HG02678 (cell line): ENCODE data around the gene LRRC45.
A peak's percentile ranks its signal among the peaks of the same experiment; 100 is the strongest.

Experiments
- ATAC-seq: cut with Tn5 transposase; IDR thresholded peaks from one replicate; pipeline ENCODE4 v1.9.1; 2021; ENCODE audit warnings: mild to moderate bottlenecking, moderate library complexity; ENCODE audit not compliant: unreplicated experiment

Gene LRRC45

GRCh38 chr17:82060614-82061013, 37.5 kb downstream of the LRRC45 start:
- ATAC-seq: no peak

GRCh38 chr17:82061047-82061925, 38.2 kb downstream of the LRRC45 start:
- ATAC-seq: no peak

- ATAC-seq: no peak
Measured at GRCh38 chr17:82062076-82062983, 39.2 kb downstream of the LRRC45 start.

- ATAC-seq: no peak
Measured at GRCh38 chr17:82062984-82063368, 39.9 kb downstream of the LRRC45 start.

GRCh38 chr17:82063424-82064415, 40.6 kb downstream of the LRRC45 start:
- ATAC-seq: no peak

GRCh38 chr17:82064433-82065192, 41.5 kb downstream of the LRRC45 start:
- ATAC-seq: no peak

- peak; percentile 10 for ATAC-seq
Measured at GRCh38 chr17:82065193-82065637, 42.1 kb downstream of the LRRC45 start.

- peak; percentile 80 for ATAC-seq
Measured at GRCh38 chr17:82065638-82066303, 42.7 kb downstream of the LRRC45 start, which contains the start of gene DUS1L. Gene DUS1L (minus strand): TSS chr17:82065804. CDS start chr17:82065059, 745 bp downstream.

GRCh38 chr17:82070611-82071010, 47.5 kb downstream of the LRRC45 start:
- ATAC-seq: no peak

GRCh38 chr17:82072827-82073226, 49.7 kb downstream of the LRRC45 start:
- no peak for ATAC-seq

- no peak for ATAC-seq
Measured at GRCh38 chr17:82073446-82073845, 50.3 kb downstream of the LRRC45 start.

GRCh38 chr17:82076018-82076784, 53.1 kb downstream of the LRRC45 start:
- no peak for ATAC-seq

GRCh38 chr17:82076785-82077591, 53.9 kb downstream of the LRRC45 start:
- no peak for ATAC-seq

- no peak for ATAC-seq
Measured at GRCh38 chr17:82077617-82078358, 54.7 kb downstream of the LRRC45 start.

GRCh38 chr17:82078433-82078832, 55.3 kb downstream of the LRRC45 start:
- no peak for ATAC-seq

GRCh38 chr17:82079001-82079677, 56.0 kb downstream of the LRRC45 start:
- no peak for ATAC-seq
